ENCODE data around the gene MUSTN1.

Gene MUSTN1

DNA sequence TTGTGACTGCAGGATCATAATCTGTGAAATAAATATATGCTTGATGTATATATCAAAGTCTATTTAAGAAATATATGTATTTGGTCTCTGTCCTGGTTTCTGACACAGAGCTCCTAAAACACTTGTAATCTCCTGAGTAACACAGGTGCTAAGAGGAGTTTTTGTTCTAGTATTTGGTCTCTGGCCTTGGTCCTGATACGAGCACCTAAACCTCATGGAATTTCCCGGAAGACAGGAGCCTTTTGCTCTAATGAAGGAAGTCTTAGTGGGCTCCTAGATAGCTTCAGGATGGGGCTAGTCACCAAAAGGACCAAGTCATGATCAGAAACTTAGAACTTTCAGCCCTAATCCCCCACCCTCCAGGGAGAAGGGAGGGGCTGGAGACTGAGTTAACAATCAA lies 19.2 kb upstream of the MUSTN1 start:
- H3K4me1 ChIP-seq (ENCODE audit: insufficient read depth, low read length, severe bottlenecking), result no peaks in the 10 kb centered on the region
- H3K4me2 ChIP-seq (ENCODE audit: low read length), result no peak overlapping the region
- no peaks in the 10 kb centered on the region for H3K9me2 ChIP-seq (ENCODE audit: low read depth, low read length)
- H3K9ac ChIP-seq (ENCODE audit: low read length), result no peak overlapping the region
- H3K27me3 ChIP-seq (ENCODE audit: insufficient read depth, low read length), result no peaks in the 10 kb centered on the region
- H3F3A ChIP-seq (ENCODE audit: insufficient read depth, low read length), result no peaks in the 10 kb centered on the region
- no peaks in the 10 kb centered on the region for H4K20me1 ChIP-seq (ENCODE audit: insufficient read depth, low read length)
- H3K4me3 ChIP-seq (ENCODE audit: low read depth, low read length, poor library complexity, severe bottlenecking), result no peak overlapping the region
- no peak overlapping the region for H2AFZ ChIP-seq (ENCODE audit: low read length)
- H3K27ac ChIP-seq (ENCODE audit: low read depth, low read length, poor library complexity, severe bottlenecking), result no peak overlapping the region
- H3K79me2 ChIP-seq (ENCODE audit: insufficient read depth, low read length), result no peaks in the 10 kb centered on the region
- H3K9me3 ChIP-seq (ENCODE audit: low read length), result no peaks in the 10 kb centered on the region
- peaks cover 22% of the 10 kb centered on the region; the same call in 1 of the 2 replicates for H3K36me3 ChIP-seq (ENCODE audit: insufficient read depth, low read length)
- TF ChIP-seq EZH2 (IDR thresholded peaks at IDR 0.05; ENCODE audit: borderline replicate concordance, low read length), result no peak
- TF ChIP-seq, protein P1, sequence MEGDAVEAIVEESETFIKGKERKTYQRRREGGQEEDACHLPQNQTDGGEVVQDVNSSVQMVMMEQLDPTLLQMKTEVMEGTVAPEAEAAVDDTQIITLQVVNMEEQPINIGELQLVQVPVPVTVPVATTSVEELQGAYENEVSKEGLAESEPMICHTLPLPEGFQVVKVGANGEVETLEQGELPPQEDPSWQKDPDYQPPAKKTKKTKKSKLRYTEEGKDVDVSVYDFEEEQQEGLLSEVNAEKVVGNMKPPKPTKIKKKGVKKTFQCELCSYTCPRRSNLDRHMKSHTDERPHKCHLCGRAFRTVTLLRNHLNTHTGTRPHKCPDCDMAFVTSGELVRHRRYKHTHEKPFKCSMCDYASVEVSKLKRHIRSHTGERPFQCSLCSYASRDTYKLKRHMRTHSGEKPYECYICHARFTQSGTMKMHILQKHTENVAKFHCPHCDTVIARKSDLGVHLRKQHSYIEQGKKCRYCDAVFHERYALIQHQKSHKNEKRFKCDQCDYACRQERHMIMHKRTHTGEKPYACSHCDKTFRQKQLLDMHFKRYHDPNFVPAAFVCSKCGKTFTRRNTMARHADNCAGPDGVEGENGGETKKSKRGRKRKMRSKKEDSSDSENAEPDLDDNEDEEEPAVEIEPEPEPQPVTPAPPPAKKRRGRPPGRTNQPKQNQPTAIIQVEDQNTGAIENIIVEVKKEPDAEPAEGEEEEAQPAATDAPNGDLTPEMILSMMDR (IDR thresholded peaks at IDR 0.05; ENCODE audit: low read length), result no peak

- H3K9me2 ChIP-seq (ENCODE audit: low read depth, low read length), result no peaks in the 10 kb centered on the region
Measured at GRCh38 chr3:52852419-52852818, 17.6 kb upstream of the MUSTN1 start.

DNA sequence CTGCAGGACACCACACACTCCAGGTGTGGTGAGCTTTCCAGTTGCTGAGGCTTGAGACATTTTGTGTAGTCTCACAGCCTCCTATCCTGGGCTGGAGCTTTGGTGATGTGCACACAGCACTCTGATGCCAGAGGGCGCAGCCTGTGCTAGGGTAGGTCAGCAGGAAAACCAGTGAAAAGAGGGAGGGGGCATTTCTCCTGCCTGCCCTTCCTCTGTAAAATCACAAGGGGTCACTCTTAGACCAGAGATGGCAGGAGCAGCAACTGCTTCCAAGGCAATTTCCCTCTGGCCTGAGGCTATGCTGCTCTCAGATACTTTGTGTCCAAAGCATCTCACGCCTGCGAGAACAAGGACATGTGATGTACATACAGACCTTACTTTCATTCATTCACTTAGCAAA lies 16.5 kb upstream of the MUSTN1 start:
- H3K4me3 ChIP-seq (ENCODE audit: low read depth, low read length, poor library complexity, severe bottlenecking), result no peak overlapping the region
- no peaks in the 10 kb centered on the region for H3K4me1 ChIP-seq (ENCODE audit: insufficient read depth, low read length, severe bottlenecking)
- TF ChIP-seq, protein P1 (IDR thresholded peaks at IDR 0.05; ENCODE audit: low read length), result peak; percentile 77
- no peak for TF ChIP-seq EZH2 (IDR thresholded peaks at IDR 0.05; ENCODE audit: borderline replicate concordance, low read length)
- H3K9me2 ChIP-seq (ENCODE audit: low read depth, low read length), result no peaks in the 10 kb centered on the region
- no peaks in the 10 kb centered on the region for H3F3A ChIP-seq (ENCODE audit: insufficient read depth, low read length)
- no peaks in the 10 kb centered on the region for H3K9me3 ChIP-seq (ENCODE audit: low read length)
- no peak overlapping the region for H3K4me2 ChIP-seq (ENCODE audit: low read length)
- no peak overlapping the region for H2AFZ ChIP-seq (ENCODE audit: low read length)
- H3K9ac ChIP-seq (ENCODE audit: low read length), result no peak overlapping the region
- no peak overlapping the region for H3K27ac ChIP-seq (ENCODE audit: low read depth, low read length, poor library complexity, severe bottlenecking)
- H4K20me1 ChIP-seq (ENCODE audit: insufficient read depth, low read length), result no peaks in the 10 kb centered on the region
- H3K79me2 ChIP-seq (ENCODE audit: insufficient read depth, low read length), result no peaks in the 10 kb centered on the region
- H3K36me3 ChIP-seq (ENCODE audit: insufficient read depth, low read length), result peaks cover 34% of the 10 kb centered on the region; the same call in 1 of the 2 replicates
- no peaks in the 10 kb centered on the region for H3K27me3 ChIP-seq (ENCODE audit: insufficient read depth, low read length)

More at GRCh38 chr3:52852419-52852818, 17.6 kb upstream of the MUSTN1 start:
- Histone ChIP-seq H3K27ac (ENCODE audit: low read depth, low read length, poor library complexity, severe bottlenecking) (no peak overlapping the region), H3K9ac (ENCODE audit: low read length) (no peak overlapping the region), H3K27me3 (ENCODE audit: insufficient read depth, low read length) (no peaks in the 10 kb centered on the region), H2AFZ (ENCODE audit: low read length) (no peak overlapping the region), H4K20me1 (ENCODE audit: insufficient read depth, low read length) (no peaks in the 10 kb centered on the region), H3K4me3 (ENCODE audit: low read depth, low read length, poor library complexity, severe bottlenecking) (no peak overlapping the region), H3K9me3 (ENCODE audit: low read length) (no peaks in the 10 kb centered on the region), H3K79me2 (ENCODE audit: insufficient read depth, low read length) (no peaks in the 10 kb centered on the region), H3K36me3 (ENCODE audit: insufficient read depth, low read length) (peaks cover 34% of the 10 kb centered on the region; the same call in 1 of the 2 replicates), H3K4me1 (ENCODE audit: insufficient read depth, low read length, severe bottlenecking) (no peaks in the 10 kb centered on the region), H3K4me2 (ENCODE audit: low read length) (no peak overlapping the region), H3F3A (ENCODE audit: insufficient read depth, low read length) (no peaks in the 10 kb centered on the region)
- no peak for TF ChIP-seq EZH2 (IDR thresholded peaks at IDR 0.05; ENCODE audit: borderline replicate concordance, low read length)
- TF ChIP-seq, protein P1 (IDR thresholded peaks at IDR 0.05; ENCODE audit: low read length), result no peak
